ENCODE measurements around the gene PCYT1B.

Gene PCYT1B

DNA sequence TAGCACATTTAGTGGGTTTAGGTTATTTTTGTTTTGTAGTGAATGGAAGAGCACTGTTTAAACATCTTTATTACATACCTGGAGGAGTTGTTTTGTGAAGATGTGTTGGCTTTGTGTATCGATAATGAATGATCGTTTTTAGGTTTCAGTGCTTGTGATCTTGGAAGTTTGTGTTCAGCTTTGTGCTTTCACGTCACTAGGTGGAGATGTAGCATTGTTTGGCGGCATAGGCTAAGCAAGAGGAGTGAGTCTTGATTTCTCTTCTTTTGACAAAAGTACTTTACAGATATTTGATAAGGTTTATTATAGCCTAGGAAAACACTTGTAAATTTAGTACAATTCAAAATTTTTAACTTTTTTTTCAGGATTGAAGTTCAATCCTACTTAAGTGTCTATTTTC, 131.7 kb downstream of the PCYT1B start:
- DNase-seq = no peak

- no peak for DNase-seq
Observed at GRCh38 chrX:24513416-24513815, 133.7 kb downstream of the PCYT1B start.

DNA sequence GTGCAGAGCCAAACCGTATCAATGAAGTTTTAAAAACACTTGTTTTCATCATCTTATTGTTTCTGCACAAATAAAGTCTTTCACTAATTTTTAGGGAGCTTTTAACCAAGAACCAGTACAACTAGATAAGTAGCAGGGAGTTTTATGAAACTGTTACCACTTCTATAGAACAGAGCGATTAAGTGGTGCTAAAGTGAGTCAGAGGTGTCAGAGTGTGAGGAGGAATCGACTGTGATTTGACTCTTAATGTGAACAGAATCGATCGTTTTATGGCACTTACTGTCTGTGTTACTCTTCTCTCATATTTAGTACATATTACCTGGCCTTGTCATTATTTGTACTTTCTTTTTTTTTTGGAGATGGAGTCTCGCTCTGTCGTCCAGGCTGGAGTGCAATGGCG, 138.8 kb downstream of the PCYT1B start:
- DNase-seq = no peak

Measured in EL (cell line).